Measurements from ENCODE around the gene TMEM223.

DNA sequence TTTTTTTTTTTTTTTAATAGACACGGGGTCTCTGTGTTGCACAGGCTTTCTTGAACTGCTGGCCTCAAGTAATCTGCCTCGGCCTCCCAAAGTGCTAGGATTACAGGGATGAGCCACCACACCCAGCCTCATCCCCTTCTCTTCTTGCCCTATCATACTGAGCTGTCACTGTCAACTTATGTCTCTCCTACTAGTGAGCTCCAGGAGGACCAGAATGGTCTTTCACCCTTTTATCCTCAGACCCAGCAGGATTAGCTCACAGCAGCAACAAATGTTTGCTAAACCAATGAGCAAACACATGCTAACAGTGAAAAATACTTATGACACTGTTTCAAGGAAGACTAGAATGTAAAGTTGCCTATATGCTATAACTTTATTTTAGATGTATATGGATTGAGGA is 19.9 kb upstream of the TMEM223 start:
- TF ChIP-seq POLR2AphosphoS5 (IDR thresholded peaks at IDR 0.05) (no peak), CTCF (IDR thresholded peaks at IDR 0.05) (no peak)
